NCI-H1417 (cell line): ENCODE results near the gene ERMN.
"Not testable (repeated sequence)": the region's sequence is repeated elsewhere in the genome, so short reads cannot be mapped to it uniquely, and the experiment has no call there.

Source experiments
- DNase-seq, 3 experiments: peaks; one replicate each; lab custom pipeline; 2025; lab: John Stamatoyannopoulos, UW

The ERMN gene

DNA sequence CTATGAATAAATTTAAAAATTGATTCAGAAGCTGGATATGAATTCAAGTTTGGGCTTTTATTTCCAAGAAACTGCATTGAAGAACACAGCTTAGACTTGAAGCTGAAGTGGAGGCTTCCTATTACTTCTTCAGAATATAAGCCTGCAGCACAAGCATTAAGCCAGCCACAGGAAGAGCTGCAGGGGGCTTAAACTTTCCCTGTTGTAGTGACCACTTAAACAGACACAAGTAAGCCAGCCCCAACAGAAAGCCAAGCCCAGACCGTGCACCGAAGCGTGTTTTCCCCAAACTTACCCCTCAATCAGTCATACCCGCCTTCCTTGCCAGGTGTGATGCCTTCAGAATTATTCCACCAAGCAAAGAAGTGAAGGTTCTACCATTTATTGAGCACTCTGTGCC is 28.7 kb downstream of the ERMN start:
- DNase-seq, result no peak

DNA sequence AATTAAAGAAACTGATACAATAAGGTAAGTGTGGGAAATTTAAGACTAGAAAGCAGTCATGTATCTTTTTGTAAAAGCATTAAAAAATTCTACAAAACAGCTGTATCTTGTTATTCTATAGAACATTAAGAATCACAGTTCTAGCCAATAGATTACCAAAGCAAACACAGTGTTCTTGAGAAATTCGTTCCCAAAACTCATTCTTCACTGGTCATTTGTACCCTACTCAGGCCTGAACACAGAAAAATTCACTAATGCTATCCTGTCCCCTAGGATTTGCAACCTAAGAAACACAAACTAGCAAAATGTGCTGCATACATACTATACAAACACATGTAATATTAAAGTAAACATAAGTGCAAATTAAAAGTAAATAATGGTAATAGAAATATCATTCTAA is 29.1 kb downstream of the ERMN start:
- no peak for DNase-seq

DNA sequence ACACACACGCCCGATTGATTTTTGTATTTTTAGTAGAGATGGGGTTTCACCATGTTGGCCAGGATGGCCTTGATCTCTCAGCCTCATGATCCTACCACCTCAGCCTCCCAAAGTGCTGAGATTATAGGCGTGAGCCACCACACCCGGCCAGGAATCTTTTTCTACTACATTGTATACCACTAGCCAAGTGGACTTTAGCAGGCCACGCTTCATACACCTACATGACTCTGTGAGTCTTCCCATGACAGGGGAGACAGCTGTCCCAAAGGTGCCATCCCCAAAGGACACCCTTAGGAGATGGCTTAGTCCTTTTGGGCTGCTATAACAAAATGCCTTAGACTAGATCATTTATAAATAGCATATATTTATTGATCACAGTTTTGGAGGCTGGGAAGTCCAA is 32.8 kb downstream of the ERMN start:
- DNase-seq, result no peak

DNA sequence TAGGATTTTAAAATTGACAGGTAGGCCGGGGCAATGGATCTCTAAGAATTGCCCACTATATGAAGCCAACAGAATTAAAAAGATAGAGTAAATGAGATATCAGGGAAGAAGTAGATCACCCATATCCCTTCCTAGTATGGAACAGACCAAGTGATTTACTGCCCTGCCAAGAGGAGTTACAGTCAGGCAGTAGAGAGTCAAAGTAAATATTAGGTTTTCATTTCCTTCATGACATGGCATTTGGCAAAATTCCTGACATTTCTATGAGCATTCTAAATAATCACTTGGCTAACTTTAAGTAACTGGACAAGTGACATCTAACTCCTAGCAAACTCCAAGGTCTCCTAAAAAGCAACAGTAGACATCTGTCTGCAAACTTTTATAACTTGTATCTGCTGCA is 34.6 kb downstream of the ERMN start:
- no peak for DNase-seq

DNA sequence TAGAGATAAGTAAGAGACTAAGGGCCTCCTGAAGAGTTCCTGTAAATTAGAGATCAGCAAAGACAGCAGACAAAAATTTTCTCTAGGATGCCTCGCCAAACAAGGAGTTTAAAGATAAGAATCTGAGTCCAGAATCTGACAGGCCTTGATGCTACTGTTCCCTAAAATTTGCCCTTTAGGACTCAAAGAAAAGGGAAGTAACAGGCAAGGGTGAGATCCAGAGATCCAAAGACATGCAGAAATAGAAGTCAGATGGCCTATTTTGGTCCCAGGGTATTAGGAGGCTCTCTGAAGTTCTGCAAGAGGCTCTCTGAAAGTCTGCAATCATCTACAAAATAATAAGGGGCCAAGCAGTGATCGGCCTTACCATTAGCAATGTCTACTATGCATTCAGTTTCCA is 35.1 kb downstream of the ERMN start:
- no peak for DNase-seq

DNA sequence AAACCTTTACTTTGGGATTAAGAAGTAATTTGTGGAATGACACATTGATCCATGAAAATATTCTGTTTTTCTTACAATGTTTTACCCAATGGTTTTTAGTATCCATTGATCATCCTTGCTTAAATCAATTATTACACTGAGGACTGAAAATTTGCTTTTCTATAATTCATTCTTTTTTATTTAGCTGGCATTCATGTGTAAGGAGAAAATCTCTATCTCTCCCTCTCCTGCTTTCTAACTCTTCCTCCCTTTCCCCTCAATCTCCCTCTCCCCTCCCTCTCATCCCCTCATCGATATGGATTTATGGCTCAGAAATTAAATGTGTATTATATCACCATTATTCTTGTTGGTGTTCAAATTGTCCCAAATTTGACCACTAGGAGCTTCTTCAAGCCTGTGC is 38.5 kb downstream of the ERMN start:
- no peak for DNase-seq

DNA sequence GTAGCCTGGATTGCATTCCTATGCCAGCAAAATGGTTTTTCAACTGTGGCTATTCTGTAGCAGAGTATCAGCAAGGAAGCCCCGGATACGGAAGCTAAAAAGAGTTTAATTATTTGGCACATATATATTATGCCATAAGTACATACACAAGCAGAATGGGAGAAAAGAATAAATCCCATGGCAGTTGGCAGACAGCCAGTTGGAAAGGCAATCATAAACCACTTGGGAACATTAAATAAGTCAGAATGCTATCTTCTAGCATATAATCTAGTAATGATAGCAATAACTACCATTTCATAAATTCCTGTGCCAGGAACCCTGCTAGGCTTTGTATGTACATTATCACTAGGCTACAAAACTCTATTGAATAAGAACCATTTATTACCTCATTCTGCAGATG is 42.2 kb downstream of the ERMN start:
- peak in 1 of 3 experiments; percentile 11 for DNase-seq

DNA sequence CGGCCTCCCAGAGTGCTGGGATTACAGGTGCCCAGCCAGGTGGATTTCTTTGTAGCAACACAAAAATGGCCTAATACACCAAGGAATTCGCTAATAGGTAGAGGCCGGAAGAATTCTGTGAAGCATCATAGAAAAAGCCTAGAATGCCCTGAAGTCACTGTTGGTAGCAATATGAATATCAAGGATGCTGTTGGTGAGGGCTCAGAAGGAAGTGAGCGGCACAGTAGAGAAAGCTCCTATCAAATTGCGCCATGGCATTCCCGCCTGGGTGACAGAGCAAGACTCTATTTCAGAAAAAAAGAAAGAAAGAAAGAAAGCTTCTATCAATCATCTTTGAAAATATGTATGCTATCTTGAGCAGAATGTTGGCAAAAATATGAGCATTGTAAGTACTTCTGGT is 44.3 kb downstream of the ERMN start:
- no peak for DNase-seq

DNA sequence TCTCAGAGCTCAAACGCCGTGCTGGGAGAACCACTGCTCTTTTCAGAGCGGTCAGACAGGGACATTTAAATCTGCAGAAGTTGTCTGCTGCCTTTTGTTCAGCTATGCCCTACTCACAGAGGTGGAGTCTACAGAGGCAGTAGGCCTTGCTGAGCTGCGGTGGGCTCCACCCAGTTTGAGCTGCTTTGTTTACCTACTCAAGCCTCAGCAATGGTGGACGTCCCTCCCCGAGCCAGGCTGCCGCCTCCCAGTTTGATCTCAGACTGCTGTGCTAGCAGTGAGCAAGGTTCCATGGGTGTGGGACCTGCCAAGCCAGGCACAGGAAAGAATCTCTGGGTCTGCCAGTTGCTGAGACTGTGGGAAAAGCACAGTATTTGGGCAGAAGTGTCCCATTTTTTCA is 46.3 kb downstream of the ERMN start:
- DNase-seq, result not testable (repeated sequence)

DNA sequence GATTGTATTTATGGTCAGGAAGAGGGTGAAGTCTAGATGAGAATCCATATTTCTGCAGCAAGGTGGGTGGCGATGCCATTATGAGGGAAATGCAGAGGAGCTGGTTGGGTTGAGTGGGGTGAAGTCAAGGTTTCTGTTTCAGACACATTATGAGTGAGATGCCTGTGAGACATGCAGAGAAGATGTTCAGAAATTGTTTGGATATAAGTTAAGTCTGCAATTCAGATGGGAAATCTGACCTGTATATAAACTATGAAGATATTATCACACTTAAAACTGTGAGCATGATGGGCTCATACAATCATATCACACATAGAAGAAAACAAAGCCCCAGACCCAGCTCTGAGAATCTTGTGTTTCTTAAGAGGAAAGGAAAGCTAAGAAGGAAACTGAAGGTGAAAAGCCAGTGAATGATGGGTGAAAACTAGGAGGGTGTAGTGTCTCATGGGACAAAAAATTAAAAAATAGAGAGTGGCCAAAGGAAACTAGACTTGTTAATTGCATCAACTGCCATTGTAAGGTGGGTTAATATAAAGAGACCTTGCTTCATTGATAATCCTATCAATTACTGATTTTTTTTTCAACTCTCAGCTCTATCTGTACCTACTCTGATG is 53.9 kb downstream of the ERMN start:
- DNase-seq, result no peak

DNA sequence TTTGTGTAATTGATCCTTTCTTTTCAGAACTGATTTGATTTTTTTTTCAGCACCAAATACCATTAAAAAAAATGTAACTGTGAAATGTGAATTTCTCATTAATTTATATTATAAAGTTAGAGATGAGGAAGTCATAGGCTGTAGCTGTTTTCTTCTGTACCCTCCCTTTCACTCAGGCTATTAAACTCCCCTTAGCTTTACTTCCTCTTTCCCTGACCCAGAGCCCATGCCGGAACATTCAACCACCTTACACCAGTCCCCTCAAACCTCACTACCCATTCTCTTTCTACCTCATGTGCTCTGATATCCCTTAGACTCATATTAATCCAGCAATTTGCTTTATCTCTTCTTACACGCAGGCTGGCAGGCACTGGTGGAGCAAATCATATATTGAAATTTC is 55.7 kb downstream of the ERMN start:
- DNase-seq, result no peak

DNA sequence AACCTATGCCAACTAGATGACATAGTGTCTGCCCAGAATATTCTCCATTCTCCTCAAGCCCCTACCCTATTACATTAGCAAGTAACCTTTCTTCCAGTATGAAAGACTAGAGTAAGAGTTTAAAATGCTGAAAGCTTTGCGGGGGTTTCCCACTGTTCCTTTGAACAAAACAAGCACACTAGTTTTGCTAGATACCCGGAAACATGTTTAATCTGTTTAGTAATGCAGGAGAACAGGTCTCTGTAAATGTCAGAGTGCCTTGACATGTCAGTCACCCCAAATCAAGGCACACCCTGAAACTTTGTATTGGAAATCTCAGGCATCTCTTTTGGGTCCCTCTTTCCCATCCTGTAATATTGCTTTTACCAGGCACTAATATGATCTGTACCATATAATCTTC is 56.6 kb downstream of the ERMN start:
- no peak for DNase-seq
